H1 (cell line): ENCODE results near the gene HIPK1. TPM values are rescaled to one million over a fixed set of nuclear protein-coding genes. Genes with fewer than 3 reads are reported as not detected.
A peak's percentile ranks its signal among the peaks of the same experiment; 100 is the strongest.

Source experiments
- ASH2L ChIP-seq: fragments of 200-600, 300-600 bp; sonication (generic); IDR thresholded peaks from one replicate; pipeline ENCODE4 v1.7.1; 2017; ENCODE audit warnings: low read length
- BCL11A ChIP-seq, 2 experiments: IDR thresholded peaks; one replicate each; pipeline ENCODE4 v1.6.1; 2011; ENCODE audit warnings: low read depth in 2 of 2, low read length in 2 of 2, mild to moderate bottlenecking in 2 of 2
- BRCA1 ChIP-seq: IDR thresholded peaks from 2 replicates; pipeline ENCODE4 v1.6.1; 2012; ENCODE audit warnings: low read depth, low read length, improper control_type of control experiment
- E2F6 ChIP-seq: IDR thresholded peaks from 2 replicates; pipeline ENCODE4 v1.6.1; 2012; ENCODE audit warnings: inconsistent platforms
- EGR1 ChIP-seq: IDR thresholded peaks from 2 replicates; pipeline ENCODE4 v1.6.1; 2011; ENCODE audit warnings: low read depth, low read length, borderline replicate concordance
- FOSL1 ChIP-seq: IDR thresholded peaks from 2 replicates; pipeline ENCODE4 v1.6.1; 2011; ENCODE audit warnings: mild to moderate bottlenecking, low read depth, low read length, moderate library complexity; ENCODE audit not compliant: insufficient read depth
- GTF2F1 ChIP-seq: IDR thresholded peaks from 2 replicates; pipeline ENCODE4 v1.6.1; 2012; ENCODE audit warnings: low read depth, low read length, improper control_type of control experiment, borderline replicate concordance
- JUN ChIP-seq: IDR thresholded peaks from 2 replicates; pipeline ENCODE4 v1.6.1; 2011; ENCODE audit warnings: low read depth, mild to moderate bottlenecking, improper control_type of control experiment, low read length
- KDM5A ChIP-seq: fragments of 200-600 bp; IDR thresholded peaks from 2 replicates; pipeline ENCODE4 v1.7.1; 2012; ENCODE audit warnings: mild to moderate bottlenecking, low read length, inconsistent platforms, mixed read lengths
- PHF8 ChIP-seq: fragments of 200-600 bp; sonication (generic); conservative IDR thresholded peaks from 2 replicates; pipeline ENCODE4 v1.7.1; 2012; ENCODE audit warnings: low read depth, mild to moderate bottlenecking, inconsistent platforms, low read length, moderate library complexity
- POLR2AphosphoS5 ChIP-seq: IDR thresholded peaks from 2 replicates; pipeline ENCODE4 v1.6.1; 2011; ENCODE audit warnings: low read depth, low read length
- POU5F1 ChIP-seq: IDR thresholded peaks from 2 replicates; pipeline ENCODE4 v1.6.1; 2011; ENCODE audit warnings: low read depth, mild to moderate bottlenecking, low read length, moderate library complexity
- RFX5 ChIP-seq: IDR thresholded peaks from 2 replicates; pipeline ENCODE4 v1.6.1; 2011; ENCODE audit warnings: low read depth, low read length, improper control_type of control experiment, borderline replicate concordance
- RXRA ChIP-seq: IDR thresholded peaks from 2 replicates; pipeline ENCODE4 v1.6.1; 2011; ENCODE audit warnings: low read depth, mild to moderate bottlenecking, low read length, moderate library complexity; ENCODE audit not compliant: insufficient read depth
- SAP30 ChIP-seq: fragments of 300-600 bp; sonication (generic); IDR thresholded peaks from 2 replicates; pipeline ENCODE4 v1.7.1; 2012; ENCODE audit warnings: low read length, moderate library complexity, mild to moderate bottlenecking, inconsistent platforms; ENCODE audit not compliant: insufficient read depth, insufficient replicate concordance
- SP4 ChIP-seq: IDR thresholded peaks from 2 replicates; pipeline ENCODE4 v1.6.1; 2012; ENCODE audit warnings: low read length, inconsistent platforms
- SRF ChIP-seq: IDR thresholded peaks from 2 replicates; pipeline ENCODE4 v1.6.1; 2011; ENCODE audit warnings: mild to moderate bottlenecking, low read depth, low read length, moderate library complexity
- SUZ12 ChIP-seq: fragments of 200-600 bp; sonication (generic); IDR thresholded peaks from 2 replicates; pipeline ENCODE4 v1.6.1; 2012; ENCODE audit warnings: mild to moderate bottlenecking, inconsistent platforms, low read length, moderate library complexity, mixed read lengths
- TAF1 ChIP-seq: IDR thresholded peaks from 2 replicates; pipeline ENCODE4 v1.6.1; 2011; ENCODE audit warnings: mild to moderate bottlenecking, low read depth, low read length
- TEAD4 ChIP-seq: IDR thresholded peaks from 2 replicates; pipeline ENCODE4 v1.6.1; 2012; ENCODE audit warnings: low read depth, low read length, inconsistent platforms, mixed read lengths
- polyA plus RNA-seq, 7 experiments: library from polyadenylated mRNA; depleted of rRNA in 3 of 7; stranded (reverse) in 5 of 7; unstranded in 2 of 7; fragments of >200 nt in 5 of 7; fragments of 200-250 nt in 2 of 7; gene quantifications; 1 replicate in 5 of 7; 2 replicates in 1 of 7; 4 replicates in 1 of 7; pipeline versions ENCODE4 v1.2.1 to v1.2.3, GENCODE V29; 2011 to 2013; ENCODE audit warnings: missing spikeins in 2 of 7, mixed read lengths in 2 of 7
- total RNA-seq: library from RNA; stranded (reverse); fragmentation: NEBNext Ultra II Directional; extraction: Animal tissue kit (Norgen Biotek cat#: 25700); gene quantifications from 2 replicates; pipeline ENCODE4 v1.2.1, GENCODE V29; 2021
- TF ChIP-seq, protein P1 (sequence below): IDR thresholded peaks from 2 replicates; pipeline ENCODE4 v1.6.1; 2011; ENCODE audit warnings: low read length, improper control_type of control experiment

Gene HIPK1
- total and polyA plus RNA-seq, 2 of the 8 experiments (the other 6 are each of a cell fraction or from before 2014, with no cell fraction given), result 46.2 to 64.3 TPM

GRCh38 chr1:113904674-113905434, 24.3 kb upstream of the HIPK1 start, which contains the start of the genes AP4B1 and DCLRE1B (continued):
- TF ChIP-seq POU5F1 (no peak), EGR1 (peak; percentile 71), RFX5 (no peak), JUN (no peak), BRCA1 (0 out of 2 replicates have a peak, but pooled peaks have one; percentile 21), KDM5A (peak; percentile 25; the same call in 1 of the 2 replicates), SP4 (no peak), POLR2AphosphoS5 (peak; percentile 34; the same call in 1 of the 2 replicates), FOSL1 (no peak), RXRA (no peak), BCL11A (IDR thresholded peaks at IDR 0.05; ENCODE audit: low read depth in 2 of 2, low read length in 2 of 2) (no peak), SUZ12 (peak; percentile 41; the same call in 1 of the 2 replicates), SRF (peak; percentile 93), PHF8 (peak; percentile 14; the same call in 1 of the 2 replicates), GTF2F1 (no peak), TAF1 (peak; percentile 44; the same call in 1 of the 2 replicates), SAP30 (peak; percentile 28), E2F6 (no peak), TEAD4 (no peak), ASH2L (peak; percentile 90)
- TF ChIP-seq, protein P1, sequence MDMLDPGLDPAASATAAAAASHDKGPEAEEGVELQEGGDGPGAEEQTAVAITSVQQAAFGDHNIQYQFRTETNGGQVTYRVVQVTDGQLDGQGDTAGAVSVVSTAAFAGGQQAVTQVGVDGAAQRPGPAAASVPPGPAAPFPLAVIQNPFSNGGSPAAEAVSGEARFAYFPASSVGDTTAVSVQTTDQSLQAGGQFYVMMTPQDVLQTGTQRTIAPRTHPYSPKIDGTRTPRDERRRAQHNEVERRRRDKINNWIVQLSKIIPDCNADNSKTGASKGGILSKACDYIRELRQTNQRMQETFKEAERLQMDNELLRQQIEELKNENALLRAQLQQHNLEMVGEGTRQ, result no peak
